ENCODE measurements around the gene MT1X.

MT1X gene

GRCh38 chr16:56645311-56645710, 37.0 kb upstream of the MT1X start:
- no peak for DNase-seq (ENCODE audit: low spot score)
- Histone ChIP-seq H3K27ac (no peak overlapping the region), H3K4me3 (no peak overlapping the region)
- TF ChIP-seq, protein P1, sequence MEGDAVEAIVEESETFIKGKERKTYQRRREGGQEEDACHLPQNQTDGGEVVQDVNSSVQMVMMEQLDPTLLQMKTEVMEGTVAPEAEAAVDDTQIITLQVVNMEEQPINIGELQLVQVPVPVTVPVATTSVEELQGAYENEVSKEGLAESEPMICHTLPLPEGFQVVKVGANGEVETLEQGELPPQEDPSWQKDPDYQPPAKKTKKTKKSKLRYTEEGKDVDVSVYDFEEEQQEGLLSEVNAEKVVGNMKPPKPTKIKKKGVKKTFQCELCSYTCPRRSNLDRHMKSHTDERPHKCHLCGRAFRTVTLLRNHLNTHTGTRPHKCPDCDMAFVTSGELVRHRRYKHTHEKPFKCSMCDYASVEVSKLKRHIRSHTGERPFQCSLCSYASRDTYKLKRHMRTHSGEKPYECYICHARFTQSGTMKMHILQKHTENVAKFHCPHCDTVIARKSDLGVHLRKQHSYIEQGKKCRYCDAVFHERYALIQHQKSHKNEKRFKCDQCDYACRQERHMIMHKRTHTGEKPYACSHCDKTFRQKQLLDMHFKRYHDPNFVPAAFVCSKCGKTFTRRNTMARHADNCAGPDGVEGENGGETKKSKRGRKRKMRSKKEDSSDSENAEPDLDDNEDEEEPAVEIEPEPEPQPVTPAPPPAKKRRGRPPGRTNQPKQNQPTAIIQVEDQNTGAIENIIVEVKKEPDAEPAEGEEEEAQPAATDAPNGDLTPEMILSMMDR (IDR thresholded peaks at IDR 0.05) = no peak

- TF ChIP-seq, protein P1 (IDR thresholded peaks at IDR 0.05) = no peak
- DNase-seq (ENCODE audit: low spot score) = no peak
- no peak overlapping the region for H3K27ac ChIP-seq
- no peak overlapping the region for H3K4me3 ChIP-seq
Measured at GRCh38 chr16:56645838-56646237, 36.4 kb upstream of the MT1X start.

- DNase-seq (ENCODE audit: low spot score) = no peak
- no peak overlapping the region for H3K4me3 ChIP-seq
- TF ChIP-seq, protein P1 (IDR thresholded peaks at IDR 0.05) = no peak
- no peak overlapping the region for H3K27ac ChIP-seq
Measured at GRCh38 chr16:56647641-56648431, 34.4 kb upstream of the MT1X start.

DNA sequence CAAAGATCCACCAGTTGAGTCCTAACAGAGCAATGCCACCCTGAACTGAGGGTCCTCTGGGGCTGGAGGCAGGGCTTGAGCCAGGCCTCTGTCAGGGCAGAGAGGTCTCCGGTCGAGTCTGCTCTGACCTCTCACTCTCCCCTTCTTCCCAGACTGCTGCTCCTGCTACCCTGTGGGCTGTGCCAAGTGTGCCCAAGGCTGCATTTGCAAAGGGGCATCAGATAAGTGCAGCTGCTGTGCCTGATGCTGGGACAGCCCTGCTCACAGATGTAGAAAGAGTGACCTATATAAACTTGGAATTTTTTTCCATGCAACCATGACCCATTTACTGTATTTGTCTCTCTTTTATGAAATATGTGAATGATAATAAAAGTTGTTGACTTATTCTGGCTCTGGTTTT, 33.0 kb upstream of the MT1X start:
- H3K27ac ChIP-seq = no peak overlapping the region
- TF ChIP-seq, protein P1 (IDR thresholded peaks at IDR 0.05) = no peak
- H3K4me3 ChIP-seq = no peak overlapping the region
- no peak for DNase-seq (ENCODE audit: low spot score)

- Histone ChIP-seq H3K27ac (no peak overlapping the region), H3K4me3 (no peak overlapping the region)
- no peak for DNase-seq (ENCODE audit: low spot score)
- TF ChIP-seq, protein P1 (IDR thresholded peaks at IDR 0.05) = no peak
Measured at GRCh38 chr16:56649820-56650219, 32.5 kb upstream of the MT1X start.

DNA sequence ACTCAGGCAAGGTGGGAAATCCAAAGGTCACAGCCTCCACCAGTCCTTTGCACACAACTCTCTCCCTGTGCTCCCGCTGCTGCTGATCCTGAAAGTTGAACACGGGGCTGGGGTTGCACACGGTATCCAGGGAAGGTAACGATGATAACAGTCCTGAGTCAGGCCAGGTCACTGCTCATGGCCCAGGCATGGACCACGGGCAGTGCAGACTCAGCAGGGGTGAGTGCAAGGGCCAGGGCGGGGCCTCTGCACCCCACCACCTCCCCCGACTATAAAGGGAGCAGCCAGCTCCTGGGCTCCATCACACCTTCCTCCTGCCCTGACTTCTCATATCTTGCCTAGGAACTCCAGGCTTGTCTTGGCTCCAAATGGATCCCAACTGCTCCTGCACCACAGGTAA, 30.7 kb upstream of the MT1X start, which contains the start of gene MT1B:
Gene MT1B, plus strand, starts transcription at position 301 of the 400 bp plus-strand sequence. Its CDS starts 68 bp downstream, at position 369.
- H3K27ac ChIP-seq = no peak within 1 kb of the TSS
- no peak for DNase-seq (ENCODE audit: low spot score)
- TF ChIP-seq, protein P1 (IDR thresholded peaks at IDR 0.05) = no peak
- no peak within 1 kb of the TSS for H3K4me3 ChIP-seq

DNA sequence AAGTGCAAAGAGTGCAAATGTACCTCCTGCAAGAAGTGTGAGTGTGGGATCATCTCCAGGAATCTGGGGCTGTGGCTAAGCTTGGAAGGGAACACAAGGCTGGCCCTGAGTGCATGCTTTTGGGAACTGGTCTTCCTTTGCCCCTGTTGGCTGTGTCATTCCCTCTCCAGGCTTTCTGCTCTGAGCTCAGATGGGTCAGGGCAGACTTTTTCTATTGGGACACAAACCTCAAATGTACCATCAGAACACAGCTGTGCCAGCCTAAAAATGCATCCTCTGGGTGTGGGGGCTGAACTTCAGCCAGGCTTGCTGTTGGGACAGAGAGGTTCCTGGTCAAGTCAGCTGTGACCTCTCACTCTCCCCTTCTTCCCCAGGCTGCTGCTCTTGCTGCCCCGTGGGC, 29.7 kb upstream of the MT1X start:
- no peak for DNase-seq (ENCODE audit: low spot score)
- no peak overlapping the region for H3K4me3 ChIP-seq
- no peak overlapping the region for H3K27ac ChIP-seq
- TF ChIP-seq, protein P1 (IDR thresholded peaks at IDR 0.05) = no peak
